Stimulated activated CD8-positive, alpha-beta memory T cell treated with anti-CD3 and anti-CD28 coated beads, Interleukin-15, amount 100 ng/mL, for 24 hours (primary cell): Measurements from ENCODE around the gene GSK3A.

Experiments used
- DNase-seq: peaks from one replicate; pipeline ENCODE4 v3.0.0-alpha.2; 2020; ENCODE audit warnings: low read depth

GSK3A gene

DNA sequence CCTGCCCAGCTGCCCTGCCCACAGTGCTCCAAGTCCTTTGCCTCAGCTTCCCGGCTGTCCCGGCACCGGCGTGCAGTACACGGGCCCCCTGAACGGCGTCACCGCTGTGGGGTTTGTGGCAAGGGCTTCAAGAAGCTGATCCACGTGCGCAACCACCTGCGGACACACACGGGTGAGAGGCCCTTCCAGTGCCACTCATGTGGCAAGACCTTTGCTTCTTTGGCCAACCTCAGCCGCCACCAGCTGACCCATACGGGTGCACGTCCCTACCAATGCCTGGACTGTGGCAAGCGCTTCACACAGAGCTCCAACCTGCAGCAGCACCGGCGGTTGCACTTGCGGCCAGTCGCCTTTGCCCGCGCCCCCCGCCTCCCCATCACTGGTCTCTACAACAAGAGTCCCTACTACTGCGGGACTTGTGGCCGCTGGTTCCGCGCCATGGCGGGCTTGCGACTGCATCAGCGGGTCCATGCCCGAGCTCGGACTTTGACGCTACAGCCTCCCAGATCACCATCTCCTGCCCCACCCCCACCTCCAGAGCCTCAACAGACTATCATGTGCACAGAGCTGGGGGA is 16.6 kb downstream of the GSK3A start:
- DNase-seq = no peak

GRCh38 chr19:42224940-42225717 is 17.3 kb downstream of the GSK3A start:
- no peak for DNase-seq

DNA sequence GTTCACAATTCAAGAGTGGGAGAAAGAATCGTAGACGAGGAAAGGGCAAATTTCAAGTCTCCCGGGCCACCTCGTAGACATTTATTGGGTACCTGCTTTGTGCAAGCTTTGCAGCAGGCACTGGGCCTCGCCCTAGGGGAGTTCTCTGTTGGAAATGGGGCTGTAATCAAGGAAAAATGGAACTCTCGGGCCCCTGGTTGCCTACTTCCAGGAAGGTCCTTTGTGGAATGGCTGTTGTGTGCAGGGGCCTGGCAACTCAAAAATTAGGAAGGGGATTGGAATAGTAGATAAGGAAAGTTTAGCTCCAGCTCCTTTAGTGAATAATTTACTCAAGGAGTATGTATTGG is 21.7 kb downstream of the GSK3A start:
- no peak for DNase-seq

- DNase-seq = peak; percentile 89
Observed at GRCh38 chr19:42219812-42220750, 22.3 kb downstream of the GSK3A start, which contains the start of gene ZNF526. TSS of gene ZNF526 (plus strand) at chr19:42220312. CDS start at chr19:42224404, 4,092 bp downstream.

DNA sequence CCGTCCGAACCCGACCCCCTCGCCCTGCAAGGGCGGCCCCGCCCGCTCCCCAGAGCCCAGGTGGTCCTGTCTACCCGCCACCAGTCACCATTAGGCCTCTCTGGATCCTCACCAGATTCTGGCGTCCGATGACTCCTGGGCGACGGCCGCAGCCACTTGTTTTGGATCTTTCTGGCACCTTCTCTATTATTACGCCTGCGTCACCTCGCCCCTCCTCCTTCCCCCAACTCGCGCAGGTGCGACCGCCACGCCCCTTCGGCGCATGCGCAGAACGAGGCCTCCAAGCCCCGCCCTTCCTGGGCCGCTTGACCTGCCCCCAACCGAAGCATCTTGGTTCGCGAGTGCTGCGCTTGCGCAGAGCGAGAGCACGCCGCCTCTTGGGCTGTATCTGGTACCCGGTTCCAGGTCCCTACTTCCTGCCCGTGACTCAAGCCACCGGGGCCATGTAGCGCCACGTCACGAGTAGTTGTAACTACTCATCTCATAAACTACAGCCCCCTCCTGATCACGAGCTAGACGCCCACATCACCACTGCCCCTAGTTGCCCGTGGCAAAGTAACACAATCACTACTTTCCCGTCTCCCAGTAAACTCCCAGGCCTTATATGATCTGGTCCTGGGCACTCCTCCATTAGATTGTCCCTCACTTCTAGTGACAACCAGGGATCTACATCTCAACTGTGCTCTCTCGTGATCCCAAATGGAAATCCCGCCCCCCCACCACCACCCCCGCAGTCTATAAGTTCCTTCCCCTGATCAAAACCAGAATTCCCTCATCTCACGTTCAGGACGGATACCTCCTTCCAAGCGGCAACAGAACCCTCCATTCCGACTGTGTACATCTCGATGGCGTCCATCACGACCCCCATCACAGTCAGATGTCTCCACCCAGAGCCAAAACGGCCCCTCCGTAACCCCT is 24.6 kb downstream of the GSK3A start, which contains the start of gene DEDD2:
DEDD2 (minus strand) TSS at position 158 of the 918 bp plus-strand sequence. CDS start 670 bp downstream, outside the sequence.
- DNase-seq = peak; percentile 99

DNA sequence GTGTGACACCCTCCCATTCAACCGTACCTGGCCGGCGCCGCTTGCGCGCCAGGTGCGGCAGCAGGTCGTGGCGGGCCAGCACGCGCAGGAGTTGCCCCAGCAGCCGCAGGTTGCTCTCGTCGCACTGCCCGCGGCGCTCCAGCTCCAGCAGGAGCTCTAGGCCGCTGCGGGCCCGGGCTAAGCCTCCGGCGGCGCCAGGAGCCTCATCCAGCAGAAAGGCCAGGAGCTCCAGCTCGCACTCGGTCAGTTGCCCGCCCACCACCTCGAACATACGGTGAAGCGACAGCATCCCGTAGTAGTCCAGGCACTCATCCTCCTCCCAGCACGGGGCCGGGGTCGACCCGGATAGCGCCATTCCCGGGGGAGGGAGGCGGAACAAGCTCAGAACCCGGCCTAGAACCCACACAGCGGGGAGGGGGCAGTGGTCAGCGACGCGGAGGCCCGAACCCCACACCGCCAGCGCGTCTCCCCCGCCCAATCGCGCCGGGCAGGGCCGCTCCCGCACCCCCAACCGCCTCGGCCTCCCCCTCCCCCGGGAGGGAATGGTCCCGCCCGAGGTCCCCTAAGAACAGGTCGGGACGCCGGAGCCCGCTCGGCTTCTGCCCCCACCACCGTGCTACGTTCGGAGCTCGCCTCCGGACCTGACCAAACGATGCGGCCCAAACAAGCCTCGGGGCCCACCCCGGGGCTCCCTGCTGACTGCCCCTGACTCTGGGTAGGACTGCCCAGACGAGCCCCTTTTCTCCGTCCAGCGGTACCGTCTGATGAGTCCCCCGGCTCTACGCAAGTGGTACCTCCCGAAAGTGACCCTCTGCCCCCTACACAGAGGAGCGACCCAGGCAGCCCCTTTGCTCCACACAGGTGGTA is 25.5 kb downstream of the GSK3A start:
- DNase-seq = no peak

DNA sequence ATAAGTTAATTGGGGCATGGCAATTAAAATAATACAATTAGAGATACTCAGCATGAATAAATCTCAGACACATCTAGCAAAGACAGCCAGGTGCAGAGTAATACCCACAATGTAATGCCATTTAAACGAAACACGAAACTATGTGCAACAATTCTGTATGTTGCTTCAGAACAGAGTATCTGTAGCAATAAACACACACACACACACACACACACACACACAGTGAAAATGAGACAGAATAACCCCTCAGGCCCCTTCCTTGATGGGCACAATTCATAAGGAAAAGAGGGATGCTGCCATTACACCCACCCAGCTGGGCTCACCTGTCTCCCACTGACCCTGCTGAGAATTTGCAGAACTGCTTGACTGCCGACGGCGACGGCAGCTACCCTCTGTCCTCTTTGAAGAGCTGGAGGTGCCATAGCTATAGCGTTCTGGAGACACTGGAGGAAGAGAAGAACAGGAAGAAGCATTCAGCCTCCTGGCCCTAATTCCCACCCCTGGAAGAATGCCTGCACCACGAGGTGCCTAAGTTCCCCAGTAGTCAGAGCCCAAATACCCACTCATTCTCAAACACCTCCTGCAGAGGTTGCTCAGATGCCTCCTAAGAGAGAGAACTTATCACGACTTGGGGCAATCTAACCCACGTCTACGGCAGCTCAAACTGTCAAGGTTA is 27.5 kb downstream of the GSK3A start:
- no peak for DNase-seq

DNA sequence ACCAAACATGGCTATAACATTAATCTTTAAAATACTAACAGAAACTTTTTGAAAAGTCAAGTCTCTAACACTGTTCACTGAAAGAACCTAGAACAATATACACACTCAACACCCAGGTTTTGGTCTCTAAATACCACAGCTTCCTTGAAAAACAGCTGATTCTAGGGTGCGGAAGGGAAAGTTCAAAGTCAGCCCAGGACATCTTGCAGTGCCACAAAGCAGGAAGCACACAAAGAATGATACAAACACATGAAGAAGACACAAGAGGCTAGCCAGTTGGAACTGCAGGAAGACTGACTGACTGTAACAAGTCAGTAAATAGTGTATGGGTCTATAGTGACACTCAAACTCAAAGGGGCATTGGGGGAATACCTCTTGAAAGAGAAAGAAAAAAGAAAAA is 29.5 kb downstream of the GSK3A start:
- DNase-seq = no peak

DNA sequence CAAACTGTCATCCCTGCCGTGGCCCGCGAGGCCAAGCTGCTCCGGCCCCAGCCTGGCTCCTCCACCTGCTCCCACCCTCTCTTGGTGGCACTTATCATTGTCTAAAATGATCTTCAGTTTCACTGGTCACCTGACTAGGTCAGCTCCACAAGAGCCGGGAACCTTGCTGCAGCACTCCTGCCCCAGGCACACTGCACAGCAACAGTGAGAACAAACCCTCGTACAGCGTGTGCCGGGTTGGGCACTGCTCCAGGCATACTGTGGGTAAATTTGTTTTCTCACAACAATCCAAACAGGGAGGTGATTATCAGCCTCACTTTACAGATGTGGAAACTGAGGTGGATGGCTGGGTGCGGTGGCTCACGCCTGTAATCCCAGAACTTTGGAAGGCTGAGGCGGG is 33.8 kb downstream of the GSK3A start:
- no peak for DNase-seq

DNA sequence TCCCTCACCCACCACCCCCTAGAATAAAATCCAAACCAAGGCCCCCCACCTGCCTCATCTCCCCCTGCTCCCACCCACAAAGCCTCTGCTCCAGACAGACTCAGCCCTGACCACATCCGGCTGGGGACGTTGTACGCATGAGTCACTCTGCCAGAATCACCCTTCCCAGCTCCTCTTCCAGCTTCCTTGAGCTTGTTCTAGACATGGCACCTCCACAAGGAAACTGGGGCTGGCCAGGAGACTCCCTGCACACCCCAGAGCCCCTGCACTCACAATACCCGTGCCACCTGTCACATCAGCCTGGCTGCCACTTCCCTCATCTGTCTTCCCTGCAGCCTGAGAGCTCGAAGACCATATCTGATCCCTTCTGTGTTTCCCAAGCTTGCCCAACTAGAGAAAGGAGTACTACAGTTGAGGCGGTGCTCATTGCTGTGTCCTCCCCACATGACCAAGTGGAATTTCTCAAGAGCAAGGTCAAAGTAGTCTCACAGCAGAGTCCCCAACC is 34.6 kb downstream of the GSK3A start:
- DNase-seq = no peak

- no peak for DNase-seq
Observed at GRCh38 chr19:42206871-42207755, 35.3 kb downstream of the GSK3A start.

GRCh38 chr19:42204664-42205063 is 37.7 kb downstream of the GSK3A start:
- no peak for DNase-seq

GRCh38 chr19:42203700-42204099 is 38.7 kb downstream of the GSK3A start:
- no peak for DNase-seq

DNA sequence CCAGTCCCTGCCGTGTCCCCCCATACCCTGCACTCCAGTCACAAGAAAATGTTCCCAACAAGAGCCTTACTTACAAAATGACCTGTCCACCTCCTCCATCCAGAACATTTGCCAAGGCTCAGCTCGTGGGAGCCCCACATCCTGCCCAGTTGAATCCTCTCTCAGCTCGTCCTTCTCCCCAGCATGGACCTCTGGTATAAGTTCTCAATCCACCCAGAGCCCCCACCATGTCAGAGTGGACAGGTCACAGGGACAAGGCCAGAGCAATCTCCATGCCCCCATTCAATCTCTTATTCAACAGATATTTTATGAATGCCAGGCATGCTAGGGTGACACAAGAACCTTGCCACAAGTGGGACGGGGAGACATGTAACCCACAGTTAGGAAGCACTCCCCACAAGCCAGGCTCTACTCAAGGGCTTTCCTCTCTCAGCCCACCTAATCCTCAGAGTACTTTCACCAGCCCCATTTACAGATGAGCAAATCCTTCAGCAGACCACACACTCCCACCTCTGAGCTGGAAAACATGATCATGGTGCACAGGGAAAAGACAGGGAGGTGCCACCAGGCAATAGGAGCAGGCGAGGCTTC is 40.0 kb downstream of the GSK3A start:
- DNase-seq = no peak

GRCh38 chr19:42201489-42202289 is 40.7 kb downstream of the GSK3A start:
- no peak for DNase-seq

DNA sequence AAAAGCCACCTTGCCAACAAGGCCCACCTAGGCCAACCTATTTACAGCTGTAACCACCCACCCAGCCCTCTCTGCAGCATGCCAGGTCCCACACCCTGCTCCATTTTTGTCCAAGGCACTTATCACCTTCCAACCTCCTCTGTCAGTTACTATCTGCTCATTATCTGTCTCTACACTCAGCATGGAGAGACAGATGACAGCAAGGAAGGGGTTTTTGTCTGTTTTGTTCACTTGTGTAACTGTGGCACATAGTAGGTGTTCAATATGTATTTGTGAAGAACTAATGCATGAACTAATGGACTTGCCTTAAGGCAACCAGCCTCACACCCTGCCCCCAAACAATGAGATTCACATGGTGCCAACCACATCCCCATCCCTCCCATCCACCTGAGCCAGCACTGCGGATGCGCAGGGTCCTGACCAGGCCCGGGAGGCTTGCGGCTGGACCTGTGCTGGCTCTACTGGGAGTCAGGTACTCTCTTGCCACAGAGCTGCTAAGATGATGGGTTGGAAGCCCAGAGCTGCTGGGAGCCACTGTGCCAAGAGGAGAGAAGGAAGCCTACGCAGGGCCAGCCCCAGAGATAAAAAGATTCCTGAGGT is 42.2 kb downstream of the GSK3A start:
- DNase-seq = no peak
